SU-DHL-6 (cell line): ENCODE data around the gene SDK1.

Source experiments
- H2AFZ ChIP-seq: fragments of 200-600 bp; sonication (generic); 2 replicates; pipeline ENCODE4 v1.6.1; 2014; ENCODE audit warnings: low read depth, mild to moderate bottlenecking, moderate library complexity, mixed read lengths, antibody characterized with exemption, low read length; ENCODE audit not compliant: severe bottlenecking
- H3F3A ChIP-seq: fragments of 200-600 bp; shearing (Covaris generic); 2 replicates; pipeline ENCODE4 v1.6.0; 2016; ENCODE audit warnings: antibody characterized with exemption, mild to moderate bottlenecking; ENCODE audit not compliant: insufficient read depth
- H3K27ac ChIP-seq: fragments of 200-600 bp; sonication (generic); 2 replicates; pipeline ENCODE4 v1.5.1; 2016; ENCODE audit warnings: low read depth, mild to moderate bottlenecking, low read length, moderate library complexity, mixed read lengths
- H3K27me3 ChIP-seq: fragments of 200-600 bp; sonication (generic), shearing (Covaris generic); 2 replicates; pipeline ENCODE4 v1.6.0; 2014; ENCODE audit warnings: mild to moderate bottlenecking, low read length
- H3K36me3 ChIP-seq: fragments of 200-600 bp; sonication (generic); 2 replicates; pipeline ENCODE4 v1.6.1; 2014; ENCODE audit warnings: mild to moderate bottlenecking, low read length, mixed read lengths
- H3K4me2 ChIP-seq: fragments of 300-600, 200-600 bp; shearing (Covaris generic), sonication (generic); 2 replicates; pipeline ENCODE4 v1.6.0; 2014; ENCODE audit warnings: low read length, low read depth, mild to moderate bottlenecking; ENCODE audit not compliant: poor library complexity, severe bottlenecking
- H3K4me3 ChIP-seq: fragments of 200-600 bp; sonication (generic); 2 replicates; pipeline ENCODE4 v1.5.1; 2014; ENCODE audit warnings: antibody characterized with exemption, low read length, mild to moderate bottlenecking, mixed read lengths; ENCODE audit not compliant: insufficient read depth, poor library complexity, severe bottlenecking
- H3K79me2 ChIP-seq: fragments of 200-600 bp; sonication (generic); 2 replicates; pipeline ENCODE4 v1.6.1; 2014; ENCODE audit warnings: mild to moderate bottlenecking, low read length, moderate library complexity; ENCODE audit not compliant: insufficient read depth
- H3K9ac ChIP-seq: fragments of 200-600 bp; sonication (generic); 2 replicates; pipeline ENCODE4 v1.7.0; 2014; ENCODE audit warnings: mild to moderate bottlenecking, low read length
- H3K9me2 ChIP-seq: fragments of 200-600 bp; sonication (generic); replicated peaks from 2 replicates; pipeline ENCODE4 v1.6.1; 2014; ENCODE audit warnings: low read length; ENCODE audit not compliant: insufficient read depth
- H3K9me3 ChIP-seq: fragments of 200-600 bp; sonication (generic); 2 replicates; pipeline ENCODE4 v1.6.1; 2014; ENCODE audit warnings: low read length, mixed read lengths; ENCODE audit not compliant: insufficient read depth
- H4K20me1 ChIP-seq: fragments of 200-600 bp; sonication (generic); 2 replicates; pipeline ENCODE4 v1.6.1; 2014; ENCODE audit warnings: low read depth, mild to moderate bottlenecking, antibody characterized with exemption, low read length, moderate library complexity, mixed read lengths
- CTCF ChIP-seq: fragments of 200-600 bp; sonication (generic); IDR thresholded peaks from one replicate; pipeline ENCODE4 v1.5.1; 2017; ENCODE audit warnings: antibody characterized with exemption, mild to moderate bottlenecking, low read length, moderate library complexity; ENCODE audit not compliant: insufficient read depth, poor library complexity, severe bottlenecking
- EZH2phosphoT487 ChIP-seq: fragments of 200-600 bp; sonication (generic), shearing (Covaris generic); conservative IDR thresholded peaks from 2 replicates; pipeline ENCODE4 v1.6.1; 2018; ENCODE audit warnings: mild to moderate bottlenecking, antibody characterized with exemption, low read length, moderate library complexity, mixed read lengths

SDK1 gene

DNA sequence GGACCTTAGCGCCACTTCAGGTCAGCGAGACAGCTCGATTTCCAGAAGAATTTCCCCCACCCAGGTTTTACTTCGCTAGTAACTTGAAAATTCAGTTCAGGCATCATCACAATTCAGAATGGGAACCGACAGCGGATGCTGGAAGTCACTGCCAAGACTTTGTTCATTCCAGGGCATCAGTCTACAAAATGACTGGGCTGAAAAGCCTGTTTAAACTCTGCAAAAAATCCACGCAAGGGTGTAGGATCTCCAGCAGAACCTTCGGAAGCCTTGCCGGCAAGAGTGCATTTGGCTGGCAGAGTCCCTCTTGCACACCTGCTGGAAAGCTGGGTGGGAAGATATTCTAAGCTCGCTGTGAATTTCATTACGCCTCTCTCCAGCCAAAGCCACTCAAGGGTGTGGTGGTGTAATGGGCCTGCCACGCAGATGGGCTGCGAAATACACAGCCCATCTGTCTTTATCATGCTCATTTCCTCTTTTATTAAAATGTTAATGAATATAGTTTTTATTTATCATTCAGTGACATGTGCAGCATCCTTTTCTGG is 709.1 kb downstream of the SDK1 start:
- no peaks in the 10 kb centered on the region for H3K9me2 ChIP-seq
- H3K9me3 ChIP-seq: no peaks in the 10 kb centered on the region
- no peak overlapping the region for H3K27ac ChIP-seq
- no peak overlapping the region for H3K4me2 ChIP-seq
- no peaks in the 10 kb centered on the region for H4K20me1 ChIP-seq
- no peak overlapping the region for H2AFZ ChIP-seq
- no peaks in the 10 kb centered on the region for H3K36me3 ChIP-seq
- H3K79me2 ChIP-seq: no peaks in the 10 kb centered on the region
- H3F3A ChIP-seq: no peaks in the 10 kb centered on the region
- H3K4me3 ChIP-seq: no peak overlapping the region
- no peak overlapping the region for H3K9ac ChIP-seq
- no peak for TF ChIP-seq EZH2phosphoT487
- TF ChIP-seq CTCF: no peak
- no peaks in the 10 kb centered on the region for H3K27me3 ChIP-seq

DNA sequence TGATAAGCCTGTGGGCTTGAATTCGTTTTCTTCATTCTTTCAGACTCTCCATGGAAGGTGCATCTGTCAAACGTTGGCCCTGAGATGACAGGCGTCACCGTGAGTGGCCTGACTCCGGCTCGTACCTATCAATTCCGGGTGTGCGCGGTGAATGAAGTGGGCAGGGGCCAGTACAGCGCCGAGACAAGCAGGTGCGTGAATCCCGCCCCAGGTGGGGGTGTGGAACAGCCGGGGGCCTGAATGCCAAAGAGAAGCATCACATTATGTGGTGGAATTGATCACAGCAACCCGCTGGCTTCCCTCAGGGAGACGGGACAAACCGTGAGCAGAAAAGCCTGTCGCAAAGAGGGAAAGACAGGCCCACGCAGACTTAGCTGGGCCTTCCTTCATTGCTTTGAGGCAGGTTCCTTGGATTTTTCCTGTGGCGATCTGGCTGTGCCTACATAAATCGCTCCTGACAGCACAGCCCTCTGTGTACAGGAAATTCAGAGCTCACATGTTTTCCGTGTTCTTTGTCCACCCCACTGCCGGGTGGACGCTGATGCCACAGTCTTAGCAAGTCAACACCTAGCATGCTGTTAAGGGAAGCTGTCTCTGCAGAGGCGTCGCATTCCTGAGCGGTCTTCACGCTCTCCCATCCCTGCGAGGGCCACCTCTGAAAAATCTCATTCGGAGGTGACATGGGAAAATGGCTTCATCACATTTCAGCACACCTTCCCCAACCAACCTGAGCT is 710.0 kb downstream of the SDK1 start:
- H3K27me3 ChIP-seq: no peaks in the 10 kb centered on the region
- no peak overlapping the region for H3K4me3 ChIP-seq
- H3K4me2 ChIP-seq: no peak overlapping the region
- no peak for TF ChIP-seq EZH2phosphoT487
- no peak for TF ChIP-seq CTCF
- H3K9ac ChIP-seq: no peak overlapping the region
- no peaks in the 10 kb centered on the region for H3K9me2 ChIP-seq
- H2AFZ ChIP-seq: no peak overlapping the region
- no peak overlapping the region for H3K27ac ChIP-seq
- H4K20me1 ChIP-seq: no peaks in the 10 kb centered on the region
- H3F3A ChIP-seq: no peaks in the 10 kb centered on the region
- H3K9me3 ChIP-seq: no peaks in the 10 kb centered on the region
- H3K79me2 ChIP-seq: no peaks in the 10 kb centered on the region
- no peaks in the 10 kb centered on the region for H3K36me3 ChIP-seq

DNA sequence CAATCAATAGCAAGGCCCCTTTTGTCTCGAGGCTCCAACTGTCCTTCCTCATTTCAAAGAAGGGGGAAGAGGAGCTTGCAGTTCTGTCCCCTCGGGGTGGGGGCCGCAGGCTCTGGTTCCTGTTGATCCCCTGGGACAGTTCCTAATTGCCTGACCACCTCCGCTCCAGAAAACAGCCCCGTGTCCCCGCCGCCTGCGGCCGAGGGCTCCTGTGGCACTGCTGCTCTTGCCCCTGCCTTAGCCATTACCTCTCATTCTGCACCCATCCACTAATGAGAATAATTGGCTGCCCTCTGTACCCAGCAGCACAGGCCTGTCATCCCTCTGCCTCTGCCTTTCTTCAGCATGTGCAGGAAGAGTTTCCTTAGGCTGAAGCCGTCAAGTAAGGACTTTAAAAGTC is 712.7 kb downstream of the SDK1 start:
- H3K9ac ChIP-seq: no peak overlapping the region
- H3K4me2 ChIP-seq: no peak overlapping the region
- H4K20me1 ChIP-seq: no peaks in the 10 kb centered on the region
- H3K9me2 ChIP-seq: no peaks in the 10 kb centered on the region
- H3K36me3 ChIP-seq: no peaks in the 10 kb centered on the region
- H3F3A ChIP-seq: no peaks in the 10 kb centered on the region
- no peak for TF ChIP-seq CTCF
- no peak for TF ChIP-seq EZH2phosphoT487
- H2AFZ ChIP-seq: no peak overlapping the region
- H3K27me3 ChIP-seq: no peaks in the 10 kb centered on the region
- H3K27ac ChIP-seq: no peak overlapping the region
- peaks cover 7% of the 10 kb centered on the region; the same call in 1 of the 2 replicates for H3K9me3 ChIP-seq
- no peak overlapping the region for H3K4me3 ChIP-seq
- H3K79me2 ChIP-seq: no peaks in the 10 kb centered on the region
